ENCODE data around the gene RPS4Y2. TPM values are rescaled to one million over a fixed set of nuclear protein-coding genes. Genes with fewer than 3 reads are reported as not detected.

Gene RPS4Y2
- total RNA-seq = not detected
- not detected for polyA plus RNA-seq
- total RNA-seq = 0 to 0.49 (median 0) reads per million in 6 experiments

- Mint-ChIP-seq H3K4me3 (no peak within 1 kb of the TSS), H3K27ac (no peak within 1 kb of the TSS), H3K36me3 (no peaks in the 10 kb centered on the region), H3K4me1 (peaks cover 0 to 7% (median 0%) of the 10 kb centered on the region in 4 donors), H3K27me3 (no peaks in the 10 kb centered on the region), H3K9me3 (no peaks in the 10 kb centered on the region)
- POLR2A ChIA-PET = no interaction called here
- DNase-seq (no peak), ATAC-seq (no peak)
These were observed at the start of gene RPS4Y2 for GRCh38 chrY:20755808-20756207. Gene RPS4Y2 (plus strand): TSS chrY:20756108. CDS start chrY:20756164, 56 bp downstream.

DNA sequence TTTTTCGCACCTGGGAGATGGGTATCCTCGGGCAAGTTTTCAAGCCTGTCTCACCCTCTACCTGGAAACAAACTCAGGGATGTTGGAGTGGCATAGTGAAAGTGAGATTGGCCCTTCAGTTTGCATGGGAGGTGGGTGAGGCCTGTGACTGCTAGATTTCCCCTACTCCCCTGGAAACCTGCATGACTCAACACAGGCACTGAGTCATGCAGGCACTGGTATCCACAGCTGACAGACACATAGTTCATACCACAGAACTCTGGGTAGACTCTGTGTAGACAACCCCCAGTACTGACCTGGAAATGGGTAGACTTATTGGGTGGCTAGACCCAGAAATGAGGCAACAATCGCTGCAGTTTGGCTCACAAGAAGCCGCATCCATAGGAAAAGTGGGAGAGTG is 41.5 kb upstream of the RPS4Y2 start:
- Mint-ChIP-seq H3K4me1 (peaks cover 0 to 2% (median 0%) of the 10 kb centered on the region in 4 donors), H3K27ac (no peak overlapping the region), H3K9me3 (peaks cover 0 to 14% (median 3%) of the 10 kb centered on the region in 9 donors), H3K4me3 (no peak overlapping the region), H3K36me3 (peaks cover 0 to 5% (median 0%) of the 10 kb centered on the region in 3 donors), H3K27me3 (no peaks in the 10 kb centered on the region)
- ATAC-seq = no peak
- POLR2A ChIA-PET = no interaction called here
- no peak for DNase-seq

DNA sequence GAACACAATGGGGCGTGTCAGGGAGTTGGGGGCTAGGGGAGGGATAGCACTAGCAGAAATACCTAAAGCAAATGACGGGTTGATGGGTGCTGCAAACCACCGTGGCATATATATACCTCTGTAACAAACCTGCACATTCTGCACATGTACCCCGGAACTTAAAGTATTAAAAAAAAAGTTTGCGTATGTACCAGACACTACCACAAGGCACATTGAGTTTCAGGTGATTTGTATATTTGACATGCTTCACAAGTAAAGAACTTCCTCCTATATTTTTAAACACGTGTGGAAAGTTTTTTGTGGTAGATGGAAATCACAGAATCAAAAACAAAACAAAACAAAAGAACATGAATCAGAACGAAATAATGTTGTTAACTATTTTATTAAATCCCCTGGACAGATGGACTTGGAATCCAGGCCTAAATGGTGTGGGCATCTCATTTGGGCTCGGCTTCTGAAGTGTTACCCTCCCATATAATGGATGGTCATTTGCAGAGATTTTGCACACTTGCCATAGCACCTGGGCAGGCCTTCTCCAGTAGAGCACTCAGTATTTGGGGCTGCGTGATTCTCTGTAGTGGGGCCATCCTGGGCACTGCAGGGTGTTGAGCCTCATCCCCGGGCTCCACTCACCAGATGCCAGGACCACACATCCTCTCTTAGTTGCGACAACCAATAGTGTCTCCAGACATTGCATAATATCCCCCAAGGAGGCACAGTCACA is 29.6 kb upstream of the RPS4Y2 start:
- Mint-ChIP-seq H3K9me3 (peaks cover 0 to 4% (median 0%) of the 10 kb centered on the region in 9 donors), H3K36me3 (no peaks in the 10 kb centered on the region), H3K4me3 (no peak overlapping the region), H3K27me3 (no peaks in the 10 kb centered on the region), H3K27ac (peak overlapping the region in 1 of 10 donors; percentile 56), H3K4me1 (peaks cover 0 to 8% (median 0%) of the 10 kb centered on the region in 4 donors)
- POLR2A ChIA-PET = no interaction called here
- ATAC-seq (no peak), DNase-seq (no peak)

GRCh38 chrY:20735200-20735599 is 20.7 kb upstream of the RPS4Y2 start:
- POLR2A ChIA-PET = no interaction called here
- no peak for ATAC-seq
- H3K27me3 Mint-ChIP-seq = peaks cover 0 to 3% (median 0%) of the 10 kb centered on the region in 5 donors

DNA sequence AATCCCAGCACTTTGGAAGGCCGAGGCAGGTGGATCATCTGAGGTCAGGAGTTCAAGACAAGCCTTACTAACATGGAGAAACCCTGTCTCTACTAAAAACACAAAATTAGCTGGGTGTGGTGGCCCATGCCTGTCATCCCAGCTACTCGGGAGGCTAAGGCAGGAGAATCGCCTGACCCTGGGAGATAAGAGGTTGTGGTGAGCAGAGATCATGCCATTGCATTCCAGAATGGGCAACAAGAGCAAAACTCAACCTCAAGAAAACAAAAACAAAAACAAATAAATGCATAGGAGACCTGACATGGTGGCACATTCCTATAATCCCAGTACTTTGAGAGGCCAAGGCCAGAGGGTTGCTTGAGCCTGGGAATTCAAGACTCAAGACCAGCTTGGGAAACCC is 16.1 kb upstream of the RPS4Y2 start:
- no peaks in the 10 kb centered on the region for H3K36me3 Mint-ChIP-seq
- peaks cover 0 to 37% (median 15%) of the 10 kb centered on the region in 4 donors for H3K4me1 Mint-ChIP-seq
- POLR2A ChIA-PET = no interaction called here
- H3K9me3 Mint-ChIP-seq = no peaks in the 10 kb centered on the region
- H3K4me3 Mint-ChIP-seq = no peak overlapping the region
- DNase-seq (no peak), ATAC-seq (no peak)
- peak overlapping the region in 1 of 10 donors; percentile 66 for H3K27ac Mint-ChIP-seq
- H3K27me3 Mint-ChIP-seq = peaks cover 0 to 3% (median 0%) of the 10 kb centered on the region in 5 donors

More at GRCh38 chrY:20735200-20735599, 20.7 kb upstream of the RPS4Y2 start:
- peaks cover 0 to 31% (median 11%) of the 10 kb centered on the region in 4 donors for H3K4me1 Mint-ChIP-seq
- no peak overlapping the region for H3K4me3 Mint-ChIP-seq
- no peak overlapping the region for H3K27ac Mint-ChIP-seq
- no peaks in the 10 kb centered on the region for H3K36me3 Mint-ChIP-seq
- no peak for DNase-seq
- H3K9me3 Mint-ChIP-seq = no peaks in the 10 kb centered on the region

DNA sequence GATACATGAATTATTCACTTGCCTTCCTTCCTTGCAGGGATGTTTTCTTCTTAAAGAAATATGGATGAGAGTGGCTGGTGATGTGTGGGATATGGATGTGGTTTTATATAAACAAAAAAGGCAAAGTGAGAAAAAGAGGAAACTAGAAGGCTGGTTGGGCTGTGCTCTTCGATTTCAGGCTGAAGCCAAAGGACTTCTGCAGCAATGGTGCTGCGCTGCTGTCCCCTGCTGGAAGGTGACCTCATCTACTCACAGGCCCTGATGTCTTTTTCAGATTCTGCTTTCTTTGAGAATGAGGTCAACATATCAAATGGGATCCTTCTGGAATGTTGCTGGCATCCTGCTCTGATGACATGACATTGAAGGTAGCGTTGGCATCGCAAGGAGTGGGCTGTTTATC is 15.3 kb upstream of the RPS4Y2 start:
- Mint-ChIP-seq H3K9me3 (no peaks in the 10 kb centered on the region), H3K27ac (peak overlapping the region in 3 of 10 donors; percentile 29 to 68 (median 65)), H3K4me1 (peaks cover 5 to 44% (median 22%) of the 10 kb centered on the region in 4 donors), H3K27me3 (peaks cover 0 to 3% (median 0%) of the 10 kb centered on the region in 5 donors), H3K36me3 (no peaks in the 10 kb centered on the region), H3K4me3 (peak overlapping the region in 1 of 10 donors; percentile 36)
- ATAC-seq (no peak), DNase-seq (peak in 1 of 10 donors; percentile 1)
- POLR2A ChIA-PET = no interaction called here

- ATAC-seq (no peak), DNase-seq (peak in 1 of 10 donors; percentile 1)
- Mint-ChIP-seq H3K9me3 (no peaks in the 10 kb centered on the region), H3K4me1 (peaks cover 24 to 57% (median 45%) of the 10 kb centered on the region in 4 donors), H3K27ac (peak overlapping the region in 3 of 10 donors; percentile 37 to 68 (median 66)), H3K4me3 (peak overlapping the region in 2 of 10 donors; percentile 14 to 28), H3K36me3 (peaks cover 0 to 2% (median 0%) of the 10 kb centered on the region in 3 donors), H3K27me3 (no peaks in the 10 kb centered on the region)
- POLR2A ChIA-PET = no interaction called here
These were observed 10.8 kb upstream of the RPS4Y2 start for GRCh38 chrY:20745060-20745459.

DNA sequence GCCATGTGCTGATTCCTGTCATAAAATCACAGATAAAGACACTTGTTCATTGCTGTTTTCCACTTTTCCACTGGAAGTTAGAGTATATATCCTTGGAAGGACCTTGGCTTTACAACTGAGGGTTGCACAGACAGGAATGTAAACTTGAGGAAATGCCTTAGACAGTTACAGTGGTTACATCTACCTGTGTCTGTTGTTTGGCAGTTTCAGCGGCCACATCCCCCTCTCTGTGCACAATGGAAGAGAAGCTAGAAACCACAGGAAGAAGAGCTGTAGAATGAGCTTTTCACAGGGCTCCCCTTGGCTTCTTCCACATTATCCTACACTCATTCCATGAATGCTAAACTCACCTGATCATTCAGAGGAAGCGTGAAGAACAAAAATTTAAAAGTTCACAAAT is 9.0 kb upstream of the RPS4Y2 start:
- no peaks in the 10 kb centered on the region for H3K27me3 Mint-ChIP-seq
- DNase-seq = peak in 1 of 10 donors; percentile 1
- POLR2A ChIA-PET = interaction anchor here (0.7 to 1.7 kb wide), 2 partner anchors 16 to 35 kb away, joined by 4 to 5 read pairs; no protein-coding TSS in a partner anchor
- peak; percentile 62 to 86 for ATAC-seq
- peak overlapping the region in 4 of 10 donors; percentile 11 to 48 (median 32) for H3K4me3 Mint-ChIP-seq
- peaks cover 0 to 2% (median 0%) of the 10 kb centered on the region in 3 donors for H3K36me3 Mint-ChIP-seq
- peaks cover 24 to 54% (median 42%) of the 10 kb centered on the region in 4 donors for H3K4me1 Mint-ChIP-seq
- H3K27ac Mint-ChIP-seq = peak overlapping the region in 4 of 10 donors; percentile 42 to 94 (median 55)
- H3K9me3 Mint-ChIP-seq = no peaks in the 10 kb centered on the region

- Mint-ChIP-seq H3K9me3 (no peaks in the 10 kb centered on the region), H3K27ac (peak overlapping the region in 5 of 10 donors; percentile 20 to 81 (median 67)), H3K4me1 (peaks cover 27 to 44% (median 34%) of the 10 kb centered on the region in 4 donors), H3K27me3 (no peaks in the 10 kb centered on the region), H3K36me3 (no peaks in the 10 kb centered on the region), H3K4me3 (peak overlapping the region in 5 of 10 donors; percentile 7 to 69 (median 44))
- DNase-seq = no peak
- POLR2A ChIA-PET = interaction anchor here (2.0 kb wide), 1 partner anchor 17 kb away, joined by 5 read pairs; no protein-coding TSS in a partner anchor
- peak; percentile 61 to 88 for ATAC-seq
These were observed 8.0 kb downstream of the RPS4Y2 start for GRCh38 chrY:20763869-20764268.

- no peak for ATAC-seq
- Mint-ChIP-seq H3K4me3 (no peak overlapping the region), H3K4me1 (peaks cover 25 to 45% (median 32%) of the 10 kb centered on the region in 4 donors), H3K27ac (peak overlapping the region in 1 of 10 donors; percentile 35), H3K9me3 (no peaks in the 10 kb centered on the region), H3K36me3 (no peaks in the 10 kb centered on the region), H3K27me3 (no peaks in the 10 kb centered on the region)
- DNase-seq = no peak
- POLR2A ChIA-PET = no interaction called here
These were observed 9.2 kb downstream of the RPS4Y2 start for GRCh38 chrY:20765117-20765516.

DNA sequence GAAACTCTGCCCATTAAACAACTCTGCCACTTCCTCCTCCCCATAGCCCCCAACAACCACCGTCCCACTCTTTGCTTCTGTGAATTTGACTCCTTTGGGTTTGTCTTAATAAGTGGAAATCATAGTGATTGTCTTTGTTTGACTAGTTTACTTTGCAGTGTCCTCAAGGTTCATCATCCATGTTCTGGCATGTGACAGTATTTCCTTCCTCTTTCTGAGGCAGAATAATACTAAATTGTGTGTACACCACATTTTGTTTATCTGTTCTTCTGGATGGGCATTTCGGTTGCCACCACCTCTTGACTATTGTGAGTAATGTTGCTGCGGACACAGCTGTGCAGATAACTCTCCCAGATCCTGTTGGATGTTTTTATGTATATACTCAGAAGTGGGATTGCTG is 14.8 kb downstream of the RPS4Y2 start:
- Mint-ChIP-seq H3K36me3 (no peaks in the 10 kb centered on the region), H3K4me1 (peaks cover 28 to 49% (median 31%) of the 10 kb centered on the region in 4 donors), H3K4me3 (no peak overlapping the region), H3K27me3 (peaks cover 0 to 2% (median 0%) of the 10 kb centered on the region in 5 donors), H3K27ac (peak overlapping the region in 2 of 10 donors; percentile 2 to 30), H3K9me3 (peaks cover 0 to 3% (median 0%) of the 10 kb centered on the region in 9 donors)
- no peak for DNase-seq
- no peak for ATAC-seq
- POLR2A ChIA-PET = no interaction called here

GRCh38 chrY:20776104-20776503 is 20.2 kb downstream of the RPS4Y2 start:
- POLR2A ChIA-PET = no interaction called here
- Mint-ChIP-seq H3K4me1 (peaks cover 26 to 51% (median 35%) of the 10 kb centered on the region in 4 donors), H3K27me3 (peaks cover 0 to 2% (median 0%) of the 10 kb centered on the region in 5 donors), H3K9me3 (peaks cover 0 to 3% (median 0%) of the 10 kb centered on the region in 9 donors), H3K36me3 (no peaks in the 10 kb centered on the region), H3K4me3 (peak overlapping the region in 1 of 10 donors; percentile 18), H3K27ac (no peak overlapping the region)
- ATAC-seq (peak in 1 of 2 donors; percentile 40), DNase-seq (no peak)

GRCh38 chrY:20780104-20780654 is 24.3 kb downstream of the RPS4Y2 start:
- no peak for ATAC-seq
- POLR2A ChIA-PET = no interaction called here

More at GRCh38 chrY:20780104-20780654, 24.3 kb downstream of the RPS4Y2 start:
- Mint-ChIP-seq H3K4me1 (peaks cover 31 to 62% (median 44%) of the 10 kb centered on the region in 4 donors), H3K9me3 (no peaks in the 10 kb centered on the region), H3K36me3 (no peaks in the 10 kb centered on the region), H3K4me3 (no peak overlapping the region), H3K27ac (no peak overlapping the region), H3K27me3 (no peaks in the 10 kb centered on the region)
- no peak for DNase-seq
